Stimulated activated CD4-positive, alpha-beta T cell treated with anti-CD3 and anti-CD28 coated beads, Interleukin-2, amount 100 ng/mL, for 4 hours (primary cell): ENCODE results near the gene GPC3.
"Not testable (repeated sequence)": the region's sequence is repeated elsewhere in the genome, so short reads cannot be mapped to it uniquely, and the experiment has no call there.

Source experiments
- DNase-seq: peaks from one replicate; pipeline ENCODE4 v3.0.0-alpha.2; 2020; ENCODE audit warnings: low read depth

GPC3 gene

DNA sequence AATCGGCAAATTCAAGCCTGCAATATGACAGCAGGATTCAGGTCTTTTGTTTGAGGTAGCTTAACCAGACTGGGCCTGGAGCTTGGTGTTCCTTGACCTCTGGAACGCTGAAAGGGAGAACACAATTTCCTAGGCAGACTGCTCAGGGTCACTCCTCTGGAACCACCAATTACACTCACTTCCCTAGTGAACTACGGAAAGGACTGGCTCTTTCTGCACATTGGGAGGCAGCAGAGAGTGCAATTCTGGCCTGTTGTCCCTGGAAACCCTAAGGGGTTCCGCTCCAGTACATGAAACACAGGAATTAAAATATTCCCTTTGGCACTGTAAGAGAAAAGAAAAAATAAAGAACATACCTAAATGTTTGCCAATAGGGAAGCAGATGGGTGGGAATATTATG, 58.6 kb downstream of the GPC3 start:
- DNase-seq: no peak

DNA sequence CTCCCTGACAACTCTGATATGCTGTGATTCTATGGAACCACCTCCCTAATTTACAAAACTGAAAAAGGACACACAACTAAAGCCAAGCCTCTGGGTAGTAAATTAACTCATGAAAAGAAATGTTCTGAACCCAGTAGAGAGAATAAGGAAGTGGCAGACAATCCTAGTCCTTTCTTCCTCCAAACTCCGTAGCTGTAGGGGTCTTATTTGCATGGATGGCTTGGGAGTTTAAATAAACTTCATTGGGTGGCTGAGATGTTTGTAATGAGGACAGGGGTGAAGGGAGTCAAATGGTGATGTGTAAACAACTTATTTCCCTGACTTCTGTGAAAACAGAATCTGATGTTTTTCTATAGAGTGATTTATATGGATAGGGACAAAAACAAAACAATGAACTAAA, 59.3 kb downstream of the GPC3 start:
- no peak for DNase-seq

DNA sequence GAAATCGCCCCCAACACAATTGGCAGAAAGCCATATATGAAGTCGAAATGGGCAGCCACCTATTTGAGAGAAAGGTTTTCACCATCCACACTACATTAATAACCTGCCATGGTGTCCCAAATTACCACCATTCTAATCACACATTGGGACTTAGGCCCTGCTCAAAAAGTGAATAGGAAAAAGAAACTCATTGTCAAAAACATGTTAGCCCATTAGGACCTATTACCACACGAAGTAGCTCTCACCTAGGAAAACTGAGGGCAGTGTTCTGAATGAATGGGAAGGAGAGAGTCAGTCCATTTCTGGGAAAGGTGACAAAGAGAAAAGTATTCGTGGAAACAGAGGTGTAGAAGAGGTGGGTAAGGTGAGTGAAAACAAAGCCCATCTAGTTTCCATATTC, 60.8 kb downstream of the GPC3 start:
- no peak for DNase-seq

DNA sequence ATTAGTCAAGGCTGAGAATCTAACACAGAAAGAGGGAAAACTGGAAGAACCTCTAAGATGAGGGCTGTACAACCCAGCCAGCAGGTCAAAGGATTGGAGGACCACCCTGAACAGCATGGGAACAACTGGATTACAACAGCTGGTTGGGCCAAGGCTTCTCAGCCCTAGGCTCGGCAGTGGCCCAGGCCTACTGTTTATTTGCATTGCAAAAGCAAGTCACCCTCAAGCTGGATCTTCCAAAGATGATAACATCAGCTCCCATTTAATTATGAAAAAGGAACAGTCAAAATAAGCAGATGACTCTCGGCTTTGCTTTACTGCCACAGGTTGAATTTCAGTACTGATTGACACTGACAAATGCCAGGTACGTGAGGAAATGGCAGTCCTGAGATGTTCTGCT, 61.8 kb downstream of the GPC3 start:
- DNase-seq: no peak

DNA sequence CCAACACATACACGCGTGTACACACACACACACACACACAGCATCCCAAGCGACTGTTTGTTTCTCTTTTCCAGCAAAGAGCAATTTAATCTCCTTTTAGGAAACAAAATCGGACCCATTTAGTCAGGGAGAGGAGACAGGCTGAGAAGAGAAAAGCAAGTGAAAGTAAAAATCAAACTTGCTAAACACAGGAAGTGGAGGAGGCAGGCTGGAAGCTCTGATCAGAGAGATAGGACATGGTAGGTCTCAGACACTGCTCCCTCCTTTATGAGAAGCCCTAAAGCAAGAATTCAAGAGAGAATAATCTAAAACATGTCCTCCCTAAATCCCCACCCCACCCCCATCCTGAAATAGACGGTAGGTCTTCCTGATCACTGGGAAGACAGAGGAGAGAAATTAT, 62.3 kb downstream of the GPC3 start:
- peak; percentile 2 for DNase-seq

DNA sequence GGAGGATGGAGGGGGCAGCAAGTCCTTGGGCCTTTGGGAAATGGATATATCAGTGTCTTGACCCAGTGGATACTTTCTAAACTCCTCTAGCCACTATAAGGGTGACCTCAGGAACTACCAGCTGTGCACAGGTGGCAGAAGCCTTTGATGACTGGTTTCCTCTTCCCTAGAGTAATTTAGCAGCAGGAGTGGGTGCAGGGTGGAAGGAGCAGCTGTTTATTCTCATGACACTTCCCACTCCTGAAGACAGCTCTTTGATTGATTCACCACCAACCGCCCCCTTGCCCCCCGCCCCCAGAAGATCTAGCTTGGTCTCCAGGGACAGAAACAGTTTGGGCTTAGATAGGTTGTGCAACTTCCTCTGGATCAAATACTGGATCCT, 63.0 kb downstream of the GPC3 start:
- peak; percentile 0 for DNase-seq

DNA sequence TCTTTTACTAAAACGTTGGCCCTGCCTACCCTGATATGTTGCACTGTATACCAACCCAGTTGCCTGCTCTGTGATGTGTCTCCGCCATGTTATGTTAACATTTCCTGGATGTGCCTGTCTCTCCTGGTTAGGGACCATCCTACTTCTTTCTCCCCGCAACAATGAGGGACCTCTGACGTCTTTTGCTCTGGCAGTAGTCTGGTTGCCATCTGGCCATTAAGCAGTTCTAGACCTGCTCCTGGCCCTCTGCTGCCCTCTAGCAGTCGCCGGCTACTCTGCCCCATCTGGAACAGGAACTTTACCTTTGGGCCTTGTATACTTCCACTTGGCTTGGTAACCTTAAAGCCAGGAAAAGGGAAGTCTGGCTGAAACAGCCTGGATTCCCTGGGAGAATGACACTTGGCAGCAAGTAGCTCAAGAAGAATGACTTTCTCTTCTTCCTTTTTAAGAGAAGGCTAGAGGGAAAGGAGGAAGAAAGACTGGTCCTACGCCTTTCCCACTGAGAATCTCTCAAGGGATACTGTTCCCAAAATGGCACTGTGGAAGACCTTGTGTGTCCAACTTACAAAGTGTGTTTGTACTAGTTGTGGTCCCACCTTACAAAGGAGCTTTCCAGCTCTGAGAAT, 63.5 kb downstream of the GPC3 start:
- no peak for DNase-seq

GRCh38 chrX:133921086-133921485, 64.3 kb downstream of the GPC3 start:
- DNase-seq: no peak

GRCh38 chrX:133918361-133918771, 67.0 kb downstream of the GPC3 start:
- DNase-seq: no peak

DNA sequence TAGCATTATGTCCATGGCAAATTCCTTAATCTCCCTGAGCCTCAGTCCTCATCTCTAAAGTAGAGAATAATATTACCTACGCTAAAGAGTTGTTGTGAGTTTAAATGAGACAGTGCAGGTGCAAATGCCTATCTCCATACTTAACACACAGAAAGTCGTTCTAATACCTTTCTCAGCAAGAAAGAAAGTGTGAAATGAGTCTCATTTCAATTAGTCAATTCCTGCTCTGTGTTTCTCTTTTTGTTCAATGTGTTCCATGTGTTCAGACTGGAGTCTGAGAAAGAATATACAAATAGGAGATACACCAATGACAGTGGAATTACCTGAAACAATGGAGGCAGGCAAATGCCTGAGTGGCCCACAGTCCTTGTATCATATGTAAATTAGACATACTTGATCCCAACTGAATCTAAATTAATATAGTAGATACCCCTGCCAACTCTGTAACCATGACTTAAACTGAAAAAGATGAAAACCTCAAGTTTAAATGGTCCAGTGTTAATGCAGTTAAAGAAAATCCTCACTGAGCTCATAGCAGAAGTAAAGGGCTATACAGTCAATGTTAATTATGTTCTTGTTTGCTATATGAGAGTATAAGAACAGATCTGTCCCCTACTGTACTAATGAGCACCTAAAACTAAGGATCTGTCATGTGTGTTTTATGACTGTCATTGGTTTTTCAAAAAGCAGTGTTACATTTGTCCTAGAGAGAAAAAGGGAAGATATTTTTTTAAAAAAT, 68.2 kb downstream of the GPC3 start:
- DNase-seq: no peak

DNA sequence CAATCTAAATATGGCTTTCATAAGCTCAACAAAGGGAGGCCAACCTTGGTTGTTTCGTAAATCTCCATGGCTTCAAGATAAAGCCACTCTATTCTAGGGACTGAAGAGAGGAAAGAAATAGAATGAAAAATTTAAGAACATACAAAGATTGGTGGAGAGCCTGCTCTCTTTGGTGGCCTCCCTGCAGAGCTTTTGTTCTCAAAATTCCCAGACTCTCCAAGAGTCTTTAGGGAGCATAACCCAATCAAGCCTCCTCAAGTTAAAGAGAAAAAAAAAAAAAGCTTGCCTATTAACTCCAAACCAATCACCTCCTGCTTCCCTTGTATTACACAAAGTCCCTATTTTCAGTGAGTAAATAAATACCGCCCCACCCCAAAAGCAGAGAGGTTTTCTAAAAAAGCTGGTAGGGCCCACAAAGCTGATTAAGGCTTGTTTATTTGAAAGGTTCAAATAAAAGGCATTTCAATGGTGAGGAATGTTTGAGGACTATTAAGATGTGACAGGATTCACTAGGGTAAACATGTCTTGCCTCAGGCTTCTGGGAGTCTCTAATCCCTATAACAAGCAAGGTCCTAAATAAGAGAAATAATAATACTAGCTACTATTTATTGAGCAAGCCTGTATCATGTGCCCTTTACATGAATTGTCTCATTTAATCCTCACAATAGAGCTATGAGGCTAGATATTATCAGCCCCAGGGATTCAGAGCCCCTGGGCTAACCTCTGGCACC, 71.6 kb downstream of the GPC3 start:
- no peak for DNase-seq

- DNase-seq: no peak
These were observed 72.4 kb downstream of the GPC3 start for GRCh38 chrX:133913009-133913408.

- DNase-seq: no peak
These were observed 73.4 kb downstream of the GPC3 start for GRCh38 chrX:133911825-133912495.

GRCh38 chrX:133910539-133910938, 74.9 kb downstream of the GPC3 start:
- no peak for DNase-seq

DNA sequence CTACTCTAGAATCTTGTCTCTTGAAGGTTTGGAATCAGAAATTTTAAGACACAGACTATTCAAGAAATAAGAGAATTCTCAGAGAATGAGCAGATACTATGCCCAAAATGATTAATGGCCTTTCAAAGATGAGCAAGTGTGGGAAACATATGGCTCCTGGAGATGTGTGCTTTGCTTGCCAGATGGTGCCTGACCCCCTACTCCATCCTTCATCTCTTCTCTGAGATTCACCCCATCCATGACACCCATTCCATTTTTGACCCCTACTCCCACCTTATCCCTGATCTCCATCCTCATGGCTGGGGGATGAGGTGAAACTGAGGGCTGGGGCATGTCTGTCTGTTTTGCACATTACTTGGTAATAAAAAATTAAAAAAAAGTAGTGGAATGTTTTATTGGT, 75.5 kb downstream of the GPC3 start:
- no peak for DNase-seq

DNA sequence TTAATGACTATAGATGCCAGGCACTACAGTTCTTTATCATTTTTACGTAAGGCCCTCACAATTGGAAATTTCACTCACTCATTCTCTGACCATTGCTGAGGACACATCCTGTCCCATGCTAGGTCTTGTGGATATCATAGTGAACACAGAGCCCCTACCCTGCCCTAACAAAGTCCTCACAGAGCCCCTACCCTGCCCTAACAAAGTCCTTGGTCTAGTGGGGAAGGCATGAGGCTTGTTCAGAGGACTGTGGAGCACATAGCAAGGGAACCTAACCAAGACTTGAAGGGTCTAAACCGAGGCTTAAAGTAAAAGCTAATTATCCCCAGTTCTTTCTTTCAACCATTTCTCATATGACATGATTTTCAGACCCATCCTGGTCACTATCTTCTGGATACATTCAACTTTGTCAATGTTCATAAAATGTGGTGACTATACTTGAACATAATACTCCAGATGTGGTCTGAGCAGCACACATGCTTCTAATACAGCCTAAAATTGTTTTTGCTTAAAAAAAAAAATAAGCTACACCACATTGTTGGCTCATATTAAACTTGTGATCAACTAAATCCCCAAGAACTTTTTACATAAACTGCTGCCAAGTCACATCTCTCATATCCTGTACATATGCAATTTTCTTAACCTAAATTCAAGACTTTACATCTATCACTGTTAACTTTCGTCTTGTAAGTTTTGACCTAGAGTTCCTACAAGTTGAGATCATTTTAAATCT, 77.0 kb downstream of the GPC3 start:
- no peak for DNase-seq

- DNase-seq: no peak
These were observed 77.8 kb downstream of the GPC3 start for GRCh38 chrX:133907606-133908005.

GRCh38 chrX:133905305-133905704, 80.1 kb downstream of the GPC3 start:
- DNase-seq: no peak

GRCh38 chrX:133897593-133898163, 87.7 kb downstream of the GPC3 start:
- DNase-seq: no peak

GRCh38 chrX:133892337-133892736, 93.1 kb downstream of the GPC3 start:
- DNase-seq: no peak

- no peak for DNase-seq
These were observed 96.4 kb downstream of the GPC3 start for GRCh38 chrX:133888984-133889383.

GRCh38 chrX:133888084-133888483, 97.3 kb downstream of the GPC3 start:
- DNase-seq: not testable (repeated sequence)
